Measurements from ENCODE around the gene ANKRD33B. TPM values are rescaled to one million over a fixed set of nuclear protein-coding genes. Genes with fewer than 3 reads are reported as not detected.
"Not testable (repeated sequence)": the region's sequence is repeated elsewhere in the genome, so short reads cannot be mapped to it uniquely, and the experiment has no call there.

The ANKRD33B gene
- total and polyA plus RNA-seq, 9 of the 15 experiments (the other 6 are each of a cell fraction or from before 2014, with no cell fraction given), result 0.10 to 1.7 (median 0.40) TPM

GRCh38 chr5:10567781-10568321, 4.0 kb downstream of the ANKRD33B start (continued):
- TF ChIP-seq ASH1L (IDR thresholded peaks at IDR 0.05; ENCODE audit: borderline replicate concordance, low read depth, partially characterized antibody) (no peak), MEIS2 (IDR thresholded peaks at IDR 0.05; ENCODE audit: partially characterized antibody) (peak; percentile 14), ETV6 (IDR thresholded peaks at IDR 0.05; ENCODE audit: borderline replicate concordance in 1 of 2, low read depth in 2 of 2, low read length in 1 of 2) (no peak), ETV6 (CRISPR knock-in tag; IDR thresholded peaks at IDR 0.05; ENCODE audit: borderline replicate concordance) (no peak)

DNA sequence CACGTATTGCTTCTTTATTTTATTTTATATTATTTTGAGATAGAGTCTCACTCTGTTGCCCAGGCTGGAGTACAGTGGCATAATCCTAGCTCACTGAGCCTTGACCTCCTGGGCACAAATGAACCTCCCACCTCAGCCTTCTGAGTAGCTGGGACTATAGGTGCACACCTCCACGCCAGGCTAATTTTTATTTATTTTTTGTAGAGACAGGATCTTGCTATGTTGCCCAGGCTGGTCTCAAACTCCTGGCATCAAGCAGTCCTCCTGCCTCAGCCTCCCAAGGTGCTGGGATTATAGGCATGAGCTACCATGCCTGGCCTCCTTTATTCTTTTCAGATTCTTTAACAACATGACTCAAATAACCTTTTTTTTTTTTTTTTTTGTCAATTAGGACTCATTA, 6.7 kb downstream of the ANKRD33B start:
- WGBS (ENCODE audit: insufficient coverage, low coverage, missing lambda C conversion rate), result 49% methylated on average over 2 of the region's 2 CpGs
- H3K4me1 ChIP-seq (replicated peaks in 1 of 2; ENCODE audit: control insufficient read depth in 2 of 2, insufficient read depth in 2 of 2, low read length in 2 of 2); H3K9ac ChIP-seq (ENCODE audit: insufficient read depth in 1 of 2, low read depth in 2 of 2, low read length in 2 of 2); H3K9me1 ChIP-seq (ENCODE audit: control insufficient read depth, insufficient read depth, low read length); H3K27ac ChIP-seq (ENCODE audit: extremely low read depth, low read depth, low read length); BruUV-seq (replicated peaks); intact Hi-C loops (cut with micrococcal nuclease); H3K4me2 ChIP-seq (ENCODE audit: insufficient read depth, low read length); DNase-seq (ENCODE audit: extremely low read depth in 1 of 4, low spot score in 3 of 4); H2AFZ ChIP-seq (ENCODE audit: low read depth, low read length); H3K79me2 ChIP-seq (ENCODE audit: control insufficient read depth, insufficient read depth, low read length); H3K36me3 ChIP-seq (ENCODE audit: control insufficient read depth, insufficient read depth, low read length); H4K20me1 ChIP-seq (replicated peaks; ENCODE audit: control insufficient read depth, insufficient read depth, low read length); ATAC-seq; CTCF ChIA-PET (ENCODE audit: low intra/inter-chr PET ratio); FAIRE-seq; H3K9me3 ChIP-seq (replicated peaks; ENCODE audit: control insufficient read depth, insufficient read depth, low read depth, low read length); in situ Hi-C loops (cut with MboI); H3K4me3 ChIP-seq: not testable (repeated sequence)
- H3K27me3 ChIP-seq (ENCODE audit: control insufficient read depth in 2 of 2, insufficient read depth in 2 of 2, low read length in 2 of 2), result peaks cover 0 to 10% of the 10 kb centered on the region in 2 experiments; a peak in 2 of 5 replicates
- TF ChIP-seq ZNF121 (CRISPR knock-in tag; conservative IDR thresholded peaks at IDR 0.05), result peak; percentile 61
- POLR2A ChIA-PET, result interaction anchor here (0.9 to 2.0 kb wide), 2 partner anchors 11 to 14 kb away, joined by 4 to 8 read pairs; no protein-coding TSS in a partner anchor

Data from K562 (cell line).